GM23338 (cell line): ENCODE measurements around the gene ARFIP1. TPM values are rescaled to one million over a fixed set of nuclear protein-coding genes. Genes with fewer than 3 reads are reported as not detected.

Experiments used
- ATAC-seq: fragments of 200-7000 bp; cut with Tn5 transposase; 3 replicates; pipeline ENCODE4 v1.9.1; 2020
- DNase-seq: peaks from one replicate; pipeline ENCODE4 v3.0.0-alpha.2; 2015; ENCODE audit warnings: low spot score
- H2AFZ ChIP-seq: fragments of 200-600 bp; sonication (generic); 2 replicates; pipeline ENCODE4 v1.8.0; 2016; ENCODE audit warnings: antibody characterized with exemption, mild to moderate bottlenecking, moderate library complexity
- H3F3A ChIP-seq: fragments of 200-600 bp; sonication (generic); replicated peaks from 2 replicates; pipeline ENCODE4 v1.8.0; 2017; ENCODE audit warnings: antibody characterized with exemption, mixed run types, low read depth
- H3K27ac ChIP-seq: fragments of 200-600 bp; sonication (generic); 2 replicates; pipeline ENCODE4 v1.6.1; 2016; ENCODE audit warnings: low read depth
- H3K27me3 ChIP-seq: fragments of 200-600 bp; sonication (generic); 2 replicates; pipeline ENCODE4 v1.8.0; 2016; ENCODE audit warnings: mild to moderate bottlenecking, mixed run types, moderate library complexity; ENCODE audit not compliant: insufficient read depth
- H3K36me3 ChIP-seq: fragments of 200-600 bp; sonication (generic); 2 replicates; pipeline ENCODE4 v1.8.0; 2016; ENCODE audit warnings: mild to moderate bottlenecking; ENCODE audit not compliant: insufficient read depth
- H3K4me1 ChIP-seq: fragments of 200-600 bp; sonication (generic); 2 replicates; pipeline ENCODE4 v1.8.0; 2016; ENCODE audit warnings: mild to moderate bottlenecking, moderate library complexity; ENCODE audit not compliant: insufficient read depth
- H3K4me2 ChIP-seq: fragments of 200-600 bp; sonication (generic); 2 replicates; pipeline ENCODE4 v1.7.1; 2017; ENCODE audit warnings: mixed run types
- H3K4me3 ChIP-seq: fragments of 200-600 bp; sonication (generic); 2 replicates; pipeline ENCODE4 v1.6.1; 2016; ENCODE audit warnings: mixed run types
- H3K79me2 ChIP-seq: fragments of 200-600 bp; sonication (generic); replicated peaks from 2 replicates; pipeline ENCODE4 v1.8.0; 2017; ENCODE audit warnings: mild to moderate bottlenecking; ENCODE audit not compliant: insufficient read depth
- H3K9me2 ChIP-seq: fragments of 200-600 bp; sonication (generic); 2 replicates; pipeline ENCODE4 v1.8.0; 2017; ENCODE audit not compliant: insufficient read depth
- H4K20me1 ChIP-seq: fragments of 200-600 bp; sonication (generic); replicated peaks from 2 replicates; pipeline ENCODE4 v1.8.0; 2017; ENCODE audit warnings: mild to moderate bottlenecking; ENCODE audit not compliant: insufficient read depth
- H3K27ac Mint-ChIP-seq: 2 replicates; pipeline ENCODE4 v1.8.0; 2020; ENCODE audit warnings: inconsistent platforms, mild to moderate bottlenecking, moderate library complexity, mixed read lengths
- H3K27me3 Mint-ChIP-seq: 3 replicates; pipeline ENCODE4 v1.8.0; 2022; ENCODE audit warnings: low read depth, mild to moderate bottlenecking, moderate library complexity, mixed read lengths, inconsistent platforms; ENCODE audit not compliant: insufficient read depth, poor library complexity
- H3K36me3 Mint-ChIP-seq: 3 replicates; pipeline ENCODE4 v1.8.0; 2021; ENCODE audit warnings: low read depth, mild to moderate bottlenecking, inconsistent platforms, moderate library complexity, mixed read lengths
- H3K4me1 Mint-ChIP-seq: 3 replicates; pipeline ENCODE4 v1.8.0; 2020; ENCODE audit warnings: mild to moderate bottlenecking, inconsistent platforms, mixed read lengths
- H3K4me3 Mint-ChIP-seq: 3 replicates; pipeline ENCODE4 v1.8.0; 2021; ENCODE audit warnings: moderate library complexity, mild to moderate bottlenecking, inconsistent platforms, mixed read lengths
- H3K9me3 Mint-ChIP-seq: 3 replicates; pipeline ENCODE4 v1.8.0; 2020; ENCODE audit warnings: moderate library complexity, mild to moderate bottlenecking, inconsistent platforms, mixed read lengths
- CREB1 ChIP-seq: fragments of 250-450 bp; sonication (Bioruptor Pico); IDR thresholded peaks from 2 replicates; pipeline ENCODE4 v1.5.0; 2020; ENCODE audit warnings: low read depth, mild to moderate bottlenecking, moderate library complexity
- CTCF ChIP-seq, 2 experiments: fragments of 200-600 bp in 1 of 2; sonication (generic) in 1 of 2; conservative IDR thresholded peaks; 2 replicates each; pipeline versions ENCODE4 v1.5.1 to v1.6.1; 2016 to 2017; ENCODE audit warnings: antibody characterized with exemption in 2 of 2, low read depth in 2 of 2, mild to moderate bottlenecking in 2 of 2, moderate library complexity in 1 of 2
- ETS1 ChIP-seq: IDR thresholded peaks from 2 replicates; pipeline ENCODE4 v1.6.1; 2016; ENCODE audit warnings: antibody characterized with exemption
- EZH2 ChIP-seq: fragments of 200-600 bp; sonication (generic); IDR thresholded peaks from one replicate; pipeline ENCODE4 v1.8.0; 2017; ENCODE audit warnings: antibody characterized with exemption, mild to moderate bottlenecking, low read depth; ENCODE audit not compliant: unreplicated experiment
- EZH2phosphoT487 ChIP-seq: fragments of 200-600 bp; sonication (generic); IDR thresholded peaks from one replicate; pipeline ENCODE4 v1.8.1; 2018; ENCODE audit warnings: antibody characterized with exemption; ENCODE audit not compliant: unreplicated experiment
- JUNB ChIP-seq: IDR thresholded peaks from one replicate; pipeline ENCODE4 v1.6.1; 2016; ENCODE audit warnings: antibody characterized with exemption; ENCODE audit not compliant: unreplicated experiment
- NANOG ChIP-seq: IDR thresholded peaks from 2 replicates; pipeline ENCODE4 v1.6.1; 2016; ENCODE audit warnings: antibody characterized with exemption, borderline replicate concordance
- POLR2AphosphoS5 ChIP-seq: IDR thresholded peaks from 2 replicates; pipeline ENCODE4 v1.6.1; 2016; ENCODE audit warnings: antibody characterized with exemption, low read depth
- STAT1 ChIP-seq: IDR thresholded peaks from one replicate; pipeline ENCODE4 v1.6.1; 2016; ENCODE audit warnings: antibody characterized with exemption; ENCODE audit not compliant: unreplicated experiment
- ZNF114 ChIP-seq: fragments of 250-450 bp; sonication (Bioruptor Pico); IDR thresholded peaks from 2 replicates; pipeline ENCODE4 v1.5.0; 2020; ENCODE audit warnings: mild to moderate bottlenecking, moderate library complexity
- ZNF331 ChIP-seq: fragments of 250-450 bp; sonication (Bioruptor Pico); IDR thresholded peaks from 2 replicates; pipeline ENCODE4 v1.5.0; 2020; ENCODE audit warnings: low read depth, mild to moderate bottlenecking, moderate library complexity
- ZNF462 ChIP-seq: fragments of 250-450 bp; sonication (Bioruptor Pico); IDR thresholded peaks from 2 replicates; pipeline ENCODE4 v1.5.0; 2020; ENCODE audit warnings: mild to moderate bottlenecking, moderate library complexity
- polyA plus RNA-seq: library from polyadenylated mRNA; unstranded; fragments of >200 nt; fragmentation: Nextera tagmentation; extraction: Ambion mirVana; gene quantifications from 2 replicates; pipeline ENCODE4 v1.2.1, GENCODE V29; 2016
- total RNA-seq: library from RNA; depleted of rRNA; stranded (reverse); fragments of >200 nt; shearing (Covaris generic); gene quantifications from 2 replicates; pipeline ENCODE4 v1.2.3, GENCODE V29; 2014
- TF ChIP-seq, protein P1 (sequence below): IDR thresholded peaks from one replicate; pipeline ENCODE4 v1.6.1; 2018; ENCODE audit warnings: antibody characterized with exemption; ENCODE audit not compliant: unreplicated experiment

The ARFIP1 gene
- total and polyA plus RNA-seq, 2 experiments from 2014 or later, result 46.0 to 49.6 TPM

DNA sequence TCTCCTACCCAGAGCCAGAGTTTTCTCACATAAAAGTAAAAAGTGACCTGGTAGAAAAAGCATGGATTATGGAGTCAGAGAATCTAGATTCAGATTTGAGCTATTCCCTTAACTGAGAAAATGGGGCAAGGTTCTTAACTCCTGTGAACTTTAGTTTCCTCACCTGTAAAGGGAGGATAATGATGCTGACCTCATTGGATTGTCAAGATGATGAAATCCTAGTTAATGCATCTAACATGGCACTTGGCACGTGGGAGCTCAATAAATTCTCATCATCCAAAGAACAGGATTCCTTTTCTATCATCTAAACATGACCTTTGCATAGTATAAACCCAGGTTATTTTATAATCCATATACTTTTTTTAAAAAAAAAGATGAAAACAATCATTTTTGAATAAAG is 175.0 kb downstream of the ARFIP1 start:
- Histone ChIP-seq H3K4me1 (peaks cover 29% of the 10 kb centered on the region), H2AFZ (no peak overlapping the region), H3K27me3 (no peaks in the 10 kb centered on the region), H3F3A (0 out of 2 replicates have a peak, but pooled peaks cover 4% of the 10 kb centered on the region), H3K4me3 (no peak overlapping the region), H3K4me2 (no peak overlapping the region), H4K20me1 (no peaks in the 10 kb centered on the region), H3K9me2 (no peaks in the 10 kb centered on the region), H3K27ac (no peak overlapping the region), H3K79me2 (peaks cover 29% of the 10 kb centered on the region), H3K36me3 (peaks cover 11% of the 10 kb centered on the region; the same call in 1 of the 2 replicates)
- Mint-ChIP-seq H3K27ac (no peak overlapping the region), H3K4me3 (no peak overlapping the region), H3K36me3 (peaks cover 48% of the 10 kb centered on the region), H3K9me3 (no peaks in the 10 kb centered on the region), H3K27me3 (peaks cover 3% of the 10 kb centered on the region), H3K4me1 (peaks cover 51% of the 10 kb centered on the region)
- no peak for TF ChIP-seq STAT1
- no peak for TF ChIP-seq EZH2phosphoT487
- TF ChIP-seq NANOG, result no peak
- no peak for TF ChIP-seq ZNF114 (CRISPR knock-in tag)
- TF ChIP-seq, protein P1, sequence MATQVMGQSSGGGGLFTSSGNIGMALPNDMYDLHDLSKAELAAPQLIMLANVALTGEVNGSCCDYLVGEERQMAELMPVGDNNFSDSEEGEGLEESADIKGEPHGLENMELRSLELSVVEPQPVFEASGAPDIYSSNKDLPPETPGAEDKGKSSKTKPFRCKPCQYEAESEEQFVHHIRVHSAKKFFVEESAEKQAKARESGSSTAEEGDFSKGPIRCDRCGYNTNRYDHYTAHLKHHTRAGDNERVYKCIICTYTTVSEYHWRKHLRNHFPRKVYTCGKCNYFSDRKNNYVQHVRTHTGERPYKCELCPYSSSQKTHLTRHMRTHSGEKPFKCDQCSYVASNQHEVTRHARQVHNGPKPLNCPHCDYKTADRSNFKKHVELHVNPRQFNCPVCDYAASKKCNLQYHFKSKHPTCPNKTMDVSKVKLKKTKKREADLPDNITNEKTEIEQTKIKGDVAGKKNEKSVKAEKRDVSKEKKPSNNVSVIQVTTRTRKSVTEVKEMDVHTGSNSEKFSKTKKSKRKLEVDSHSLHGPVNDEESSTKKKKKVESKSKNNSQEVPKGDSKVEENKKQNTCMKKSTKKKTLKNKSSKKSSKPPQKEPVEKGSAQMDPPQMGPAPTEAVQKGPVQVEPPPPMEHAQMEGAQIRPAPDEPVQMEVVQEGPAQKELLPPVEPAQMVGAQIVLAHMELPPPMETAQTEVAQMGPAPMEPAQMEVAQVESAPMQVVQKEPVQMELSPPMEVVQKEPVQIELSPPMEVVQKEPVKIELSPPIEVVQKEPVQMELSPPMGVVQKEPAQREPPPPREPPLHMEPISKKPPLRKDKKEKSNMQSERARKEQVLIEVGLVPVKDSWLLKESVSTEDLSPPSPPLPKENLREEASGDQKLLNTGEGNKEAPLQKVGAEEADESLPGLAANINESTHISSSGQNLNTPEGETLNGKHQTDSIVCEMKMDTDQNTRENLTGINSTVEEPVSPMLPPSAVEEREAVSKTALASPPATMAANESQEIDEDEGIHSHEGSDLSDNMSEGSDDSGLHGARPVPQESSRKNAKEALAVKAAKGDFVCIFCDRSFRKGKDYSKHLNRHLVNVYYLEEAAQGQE, result no peak
- no peak for TF ChIP-seq ETS1
- TF ChIP-seq ZNF462 (CRISPR knock-in tag), result no peak
- no peak for TF ChIP-seq CTCF (conservative IDR thresholded peaks at IDR 0.05; ENCODE audit: low read depth in 2 of 2)
- TF ChIP-seq JUNB, result no peak
- TF ChIP-seq POLR2AphosphoS5, result no peak
- TF ChIP-seq ZNF331 (CRISPR knock-in tag), result no peak
- TF ChIP-seq CREB1 (CRISPR knock-in tag), result no peak
- no peak for TF ChIP-seq EZH2
- ATAC-seq (no peak), DNase-seq (no peak)
